ENCODE data around the gene MID2. TPM values are rescaled to one million over a fixed set of nuclear protein-coding genes. Genes with fewer than 3 reads are reported as not detected.

MID2 gene, protein sequence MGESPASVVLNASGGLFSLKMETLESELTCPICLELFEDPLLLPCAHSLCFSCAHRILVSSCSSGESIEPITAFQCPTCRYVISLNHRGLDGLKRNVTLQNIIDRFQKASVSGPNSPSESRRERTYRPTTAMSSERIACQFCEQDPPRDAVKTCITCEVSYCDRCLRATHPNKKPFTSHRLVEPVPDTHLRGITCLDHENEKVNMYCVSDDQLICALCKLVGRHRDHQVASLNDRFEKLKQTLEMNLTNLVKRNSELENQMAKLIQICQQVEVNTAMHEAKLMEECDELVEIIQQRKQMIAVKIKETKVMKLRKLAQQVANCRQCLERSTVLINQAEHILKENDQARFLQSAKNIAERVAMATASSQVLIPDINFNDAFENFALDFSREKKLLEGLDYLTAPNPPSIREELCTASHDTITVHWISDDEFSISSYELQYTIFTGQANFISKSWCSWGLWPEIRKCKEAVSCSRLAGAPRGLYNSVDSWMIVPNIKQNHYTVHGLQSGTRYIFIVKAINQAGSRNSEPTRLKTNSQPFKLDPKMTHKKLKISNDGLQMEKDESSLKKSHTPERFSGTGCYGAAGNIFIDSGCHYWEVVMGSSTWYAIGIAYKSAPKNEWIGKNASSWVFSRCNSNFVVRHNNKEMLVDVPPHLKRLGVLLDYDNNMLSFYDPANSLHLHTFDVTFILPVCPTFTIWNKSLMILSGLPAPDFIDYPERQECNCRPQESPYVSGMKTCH
- total RNA-seq, result 11.8 and 11.9 TPM in 2 replicates

DNA sequence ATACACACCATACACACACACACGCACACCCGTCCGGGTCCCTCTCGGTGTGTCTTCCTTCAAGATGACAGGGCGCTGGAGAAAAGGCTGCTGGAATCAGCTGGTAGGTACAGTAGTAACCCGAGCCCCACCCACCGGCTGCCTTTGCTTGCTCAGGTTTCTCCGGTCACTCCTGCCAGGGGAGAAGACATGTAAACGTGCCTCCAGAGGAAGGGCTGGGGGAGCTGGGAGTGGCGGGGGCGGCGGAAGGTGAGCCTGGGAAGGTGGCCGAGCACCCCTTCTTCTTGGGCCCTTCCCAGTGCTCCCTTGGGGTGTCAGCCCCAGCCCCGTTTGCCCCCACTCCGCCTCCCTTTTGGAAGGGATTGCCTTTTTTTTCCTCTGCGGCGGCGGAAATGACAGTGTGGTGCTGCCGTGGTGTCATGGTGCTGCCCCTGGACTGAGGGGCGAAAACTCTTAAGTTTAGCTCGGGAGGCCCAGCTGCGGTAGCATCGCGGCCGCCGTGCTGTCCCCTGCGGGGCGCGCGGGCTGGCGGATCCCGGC lies at the start of gene MID2:
MID2 (plus strand) TSS at position 169 of the 540 bp plus-strand sequence. CDS start 561 bp downstream, outside the sequence.

GRCh38 chrX:107777536-107777832 lies 48.2 kb upstream of the MID2 start, which contains the start of gene NCBP2L:
Gene NCBP2L (plus strand): TSS chrX:107777733. CDS start chrX:107794221, 16,488 bp downstream.

Other genes with a start within 250 kb of the MID2 start
- gene PRPS1, start 197.4 kb upstream of the MID2 start, total RNA-seq, result 17.0 and 28.8 TPM in 2 replicates
- gene TSC22D3, start 50.1 kb upstream of the MID2 start, total RNA-seq, result 22.6 and 40.1 TPM in 2 replicates
- gene NCBP2L, start 48.1 kb upstream of the MID2 start, total RNA-seq, result not detected in 2 replicates
- gene TEX13B, start 156.5 kb downstream of the MID2 start, total RNA-seq, result not detected in 2 replicates
- 0.07 and 0.20 TPM in 2 replicates for gene VSIG1, start 219.2 kb downstream of the MID2 start, total RNA-seq

Data from smooth muscle cell of the pulmonary artery (primary cell).